HG03378 (cell line): ENCODE results near the gene ADGRD1.

Source experiments
- ATAC-seq: cut with Tn5 transposase; IDR thresholded peaks from one replicate; pipeline ENCODE4 v1.9.1; 2021; ENCODE audit warnings: mild to moderate bottlenecking, moderate library complexity; ENCODE audit not compliant: unreplicated experiment

Gene ADGRD1

GRCh38 chr12:131187602-131188001, 233.9 kb downstream of the ADGRD1 start:
- ATAC-seq: no peak

GRCh38 chr12:131188131-131189050, 234.7 kb downstream of the ADGRD1 start:
- ATAC-seq: no peak

GRCh38 chr12:131189781-131190180, 236.1 kb downstream of the ADGRD1 start:
- no peak for ATAC-seq

- no peak for ATAC-seq
These were observed 237.3 kb downstream of the ADGRD1 start for GRCh38 chr12:131190965-131191364.
